ENCODE data around the gene UBE2G1. TPM values are rescaled to one million over a fixed set of nuclear protein-coding genes. Genes with fewer than 3 reads are reported as not detected.

UBE2G1 gene
- 18.9 and 37.3 TPM in 2 replicates for total RNA-seq

GRCh38 chr17:4366327-4367063, at the start of gene UBE2G1:
TSS of gene UBE2G1 (minus strand) at chr17:4366675. CDS start at chr17:4366316, 359 bp downstream.

GRCh38 chr17:4263282-4264215, 102.9 kb downstream of the UBE2G1 start, which contains the start of gene ANKFY1:
TSS of gene ANKFY1 (minus strand) at chr17:4263979. CDS start at chr17:4263941, 38 bp downstream.

Other genes starting within 250 kb of the UBE2G1 start
- 23.8 and 53.6 TPM in 2 replicates for gene ZZEF1, start 223.6 kb downstream of the UBE2G1 start, total RNA-seq
- gene CYB5D2, start 223.5 kb downstream of the UBE2G1 start, total RNA-seq: 37.4 and 48.1 TPM in 2 replicates
- gene ANKFY1, start 102.7 kb downstream of the UBE2G1 start, total RNA-seq: 26.4 and 68.9 TPM in 2 replicates
- 0.49 and 1.1 TPM in 2 replicates for gene SPNS3, start 67.3 kb upstream of the UBE2G1 start, total RNA-seq
- gene SPNS2, start 132.2 kb upstream of the UBE2G1 start, total RNA-seq: 109 and 135 TPM in 2 replicates
- gene MYBBP1A, start 188.7 kb upstream of the UBE2G1 start, total RNA-seq: 33.4 and 42.7 TPM in 2 replicates
- gene GGT6, start 193.9 kb upstream of the UBE2G1 start, total RNA-seq: under 0.01 TPM in 1 of 2 replicates, not detected in the other
- gene SMTNL2, start 217.9 kb upstream of the UBE2G1 start, total RNA-seq: not detected in 2 replicates

All from bladder microvascular endothelial cell (primary cell).